ENCODE measurements around the gene SNX7.

DNA sequence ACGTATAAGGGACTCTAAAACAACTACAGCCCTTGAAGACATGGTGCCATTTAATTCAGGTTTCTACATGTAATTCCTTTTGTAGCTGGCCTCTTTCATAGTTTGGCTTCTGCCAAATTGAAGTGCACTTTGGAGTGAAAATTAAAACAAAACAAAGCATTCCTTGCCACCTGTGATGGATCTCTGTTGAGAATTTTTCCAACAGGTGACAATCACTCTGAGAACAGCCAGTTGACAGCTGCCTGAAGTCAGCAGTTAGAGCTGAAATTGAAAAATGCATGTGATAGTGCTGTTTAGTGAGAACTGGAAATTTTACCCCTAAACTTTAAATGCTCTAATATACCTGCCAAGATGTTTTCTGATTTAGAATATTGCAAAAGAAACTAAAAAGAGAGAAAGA is 134.5 kb downstream of the SNX7 start:
- TF ChIP-seq GATA2 (IDR thresholded peaks at IDR 0.05; ENCODE audit: low read depth, low read length): no peak
- TF ChIP-seq GATA3 (IDR thresholded peaks at IDR 0.05; ENCODE audit: low read depth, low read length): no peak

Measured in SH-SY5Y (cell line).